Heart left ventricle (tissue), 13 donors: Measurements from ENCODE around the gene LSR.

Experiments used
- POLR2A ChIP-seq, 2 donors: fragments of 450-650 bp; IDR thresholded peaks; one replicate each; pipeline ENCODE4 v1.6.1; 2017; ENCODE audit warnings: antibody characterized with exemption in 2 of 2, mild to moderate bottlenecking in 2 of 2, moderate library complexity in 2 of 2
- TF ChIP-seq, protein P1 (sequence below), 12 donors: fragments of 200-600 bp; sonication (generic) in 4 of 12; IDR thresholded peaks; one replicate each; pipeline versions ENCODE4 v1.5.0 to v1.8.0; 2018 to 2022; ENCODE audit warnings: antibody characterized with exemption in 12 of 12, mild to moderate bottlenecking in 5 of 12
- donor health status: ischemic (EF 13 %, LVEDD 7.1; RV severe dilation, severe dysfunction).
- donor health status: DM: no; HTN: yes; CAD: no.
- donor health status: DM: no; HTN: no; CAD: no.
- donor health status: ischemic (EF 25% LVEDD 6.9; RV normal size, moderate dysfunction).
- donor health status: ischemic (EF 25% LVEDD 5.7; RV mildly dilated, moderate dysfunction).
- donor health status: ischemic (EF 35%, LVEDD 5.7; RV mildly dilated, moderate dysfunction).
- donor health status: nonischemic (EF 11% LVEDD 7.7; RV severe dilation, severe dysfunction).
- donor health status: DM: yes; HTN: yes; CAD: no.
- donor health status: PGD.
- donor health status: ischemic (EF 29% LVEDD 5.4; RV normal size, mild dysfunction).
- donor health status: nonischemic (EF 23%, LVEDD 6.1; RV moderate dilation, normal function).

DNA sequence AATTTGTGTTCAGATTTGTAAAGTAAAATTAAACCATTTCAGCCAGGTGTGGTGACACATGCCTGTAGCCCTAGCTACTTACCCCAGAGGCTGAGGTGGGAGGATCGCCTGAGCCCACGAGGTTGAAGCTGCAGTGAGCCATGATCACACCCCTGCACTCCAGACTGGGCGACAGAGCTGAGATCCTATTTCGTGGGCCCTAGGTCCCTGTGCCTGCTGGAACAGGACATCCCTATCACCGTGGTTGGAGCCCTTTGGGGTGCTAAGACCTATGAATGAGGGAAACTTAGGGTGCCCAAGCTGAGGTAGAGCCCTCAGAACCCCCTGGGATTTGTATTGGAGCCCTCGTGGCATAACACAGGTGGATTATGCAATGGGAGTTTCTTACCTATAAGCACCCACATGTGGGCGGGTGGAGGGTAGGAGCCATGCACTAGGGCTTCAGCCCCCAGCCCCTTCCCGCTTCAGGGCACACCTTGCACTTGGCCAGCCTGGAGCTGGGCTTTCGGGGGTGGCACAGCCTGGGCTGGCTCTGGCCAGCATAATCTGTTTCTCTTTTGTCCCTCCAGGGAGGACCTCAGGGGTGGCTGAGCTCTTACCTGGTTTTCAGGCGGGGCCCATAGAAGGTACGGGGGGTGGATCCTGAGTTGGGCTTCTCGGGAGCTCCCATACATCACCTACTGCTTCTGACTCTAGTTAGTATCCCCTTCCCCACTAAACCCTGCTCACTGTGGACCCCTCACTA is 12.7 kb downstream of the LSR start:
- TF ChIP-seq POLR2A (IDR thresholded peaks at IDR 0.05) = no peak
- TF ChIP-seq, protein P1, sequence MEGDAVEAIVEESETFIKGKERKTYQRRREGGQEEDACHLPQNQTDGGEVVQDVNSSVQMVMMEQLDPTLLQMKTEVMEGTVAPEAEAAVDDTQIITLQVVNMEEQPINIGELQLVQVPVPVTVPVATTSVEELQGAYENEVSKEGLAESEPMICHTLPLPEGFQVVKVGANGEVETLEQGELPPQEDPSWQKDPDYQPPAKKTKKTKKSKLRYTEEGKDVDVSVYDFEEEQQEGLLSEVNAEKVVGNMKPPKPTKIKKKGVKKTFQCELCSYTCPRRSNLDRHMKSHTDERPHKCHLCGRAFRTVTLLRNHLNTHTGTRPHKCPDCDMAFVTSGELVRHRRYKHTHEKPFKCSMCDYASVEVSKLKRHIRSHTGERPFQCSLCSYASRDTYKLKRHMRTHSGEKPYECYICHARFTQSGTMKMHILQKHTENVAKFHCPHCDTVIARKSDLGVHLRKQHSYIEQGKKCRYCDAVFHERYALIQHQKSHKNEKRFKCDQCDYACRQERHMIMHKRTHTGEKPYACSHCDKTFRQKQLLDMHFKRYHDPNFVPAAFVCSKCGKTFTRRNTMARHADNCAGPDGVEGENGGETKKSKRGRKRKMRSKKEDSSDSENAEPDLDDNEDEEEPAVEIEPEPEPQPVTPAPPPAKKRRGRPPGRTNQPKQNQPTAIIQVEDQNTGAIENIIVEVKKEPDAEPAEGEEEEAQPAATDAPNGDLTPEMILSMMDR (IDR thresholded peaks at IDR 0.05) = no peak
